PC-3 (cell line): ENCODE results near the gene ESR2. TPM values are rescaled to one million over a fixed set of nuclear protein-coding genes. Genes with fewer than 3 reads are reported as not detected.

Experiments
- ATAC-seq: fragments of 200-7000 bp; cut with Tn5 transposase; 2 replicates; pipeline ENCODE4 v1.9.1; 2020; ENCODE audit warnings: mild to moderate bottlenecking, moderate library complexity
- BruUV-seq: library from RNA; stranded (reverse); fragments of 400-500 nt; replicated peaks from 2 replicates; lab custom pipeline; 2021; lab: Mats Ljungman, UMichigan
- CTCF ChIA-PET: fragments of 300-600 bp; sonication (Branson Sonifier 250); formaldehyde crosslinking; loops from one replicate; lab custom pipeline; 2022; ENCODE audit warnings: antibody characterized with exemption; lab: Charles Lee
- POLR2A ChIA-PET: fragments of 300-600 bp; sonication (Branson Sonifier 250); formaldehyde crosslinking; loops from one replicate; lab custom pipeline; 2022; ENCODE audit warnings: antibody characterized with exemption; ENCODE audit not compliant: unreplicated experiment; lab: Charles Lee
- DNase-seq: peaks from one replicate; pipeline ENCODE4 v3.0.0-alpha.2; 2015
- H2AFZ ChIP-seq: fragments of 300-600 bp; sonication (generic); 2 replicates; pipeline ENCODE4 v1.6.0; 2016; ENCODE audit warnings: antibody characterized with exemption, low read length
- H3F3A ChIP-seq: fragments of 300-600 bp; sonication (generic); one replicate; pipeline ENCODE4 v1.6.0; 2017; ENCODE audit warnings: antibody characterized with exemption, low read length, control low read depth, mild to moderate bottlenecking; ENCODE audit not compliant: unreplicated experiment
- H3K27ac ChIP-seq: fragments of 300-600 bp; sonication (generic); 2 replicates; pipeline ENCODE4 v1.5.1; 2016; ENCODE audit warnings: mild to moderate bottlenecking, low read length
- H3K27me3 ChIP-seq: fragments of 300-600 bp; sonication (generic); 2 replicates; pipeline ENCODE4 v1.6.1; 2016; ENCODE audit warnings: low read length, mixed read lengths
- H3K36me3 ChIP-seq: fragments of 300-600 bp; sonication (generic); 2 replicates; pipeline ENCODE4 v1.6.1; 2016; ENCODE audit warnings: low read depth, mixed run types, low read length, mixed read lengths
- H3K4me1 ChIP-seq: fragments of 300-600 bp; sonication (generic); 2 replicates; pipeline ENCODE4 v1.5.1; 2016; ENCODE audit warnings: low read length; ENCODE audit not compliant: insufficient read depth
- H3K4me2 ChIP-seq: fragments of 300-600 bp; sonication (generic); 2 replicates; pipeline ENCODE4 v1.6.0; 2016; ENCODE audit warnings: low read length
- H3K4me3 ChIP-seq: fragments of 300-600 bp; sonication (generic); 2 replicates; pipeline ENCODE4 v1.5.1; 2016; ENCODE audit warnings: mild to moderate bottlenecking, low read length, mixed read lengths
- H3K79me2 ChIP-seq: fragments of 300-600 bp; sonication (generic); 2 replicates; pipeline ENCODE4 v1.6.1; 2017; ENCODE audit warnings: low read length, mixed read lengths
- H3K9ac ChIP-seq: fragments of 300-600 bp; sonication (generic); 2 replicates; pipeline ENCODE4 v1.6.0; 2016; ENCODE audit warnings: mild to moderate bottlenecking, low read length
- H3K9me2 ChIP-seq: fragments of 300-600 bp; sonication (generic); replicated peaks from 2 replicates; pipeline ENCODE4 v1.6.1; 2016; ENCODE audit warnings: mixed run types, low read length, mixed read lengths
- H3K9me3 ChIP-seq: fragments of 300-600 bp; sonication (generic); 2 replicates; pipeline ENCODE4 v1.6.1; 2016; ENCODE audit warnings: low read length, mixed read lengths
- H4K20me1 ChIP-seq: fragments of 300-600 bp; sonication (generic); 2 replicates; pipeline ENCODE4 v1.6.1; 2016; ENCODE audit warnings: low read length, mixed read lengths
- CTCF ChIP-seq: fragments of 300-600 bp; sonication (generic); conservative IDR thresholded peaks from 2 replicates; pipeline ENCODE4 v1.5.1; 2017; ENCODE audit warnings: antibody characterized with exemption, low read depth, mild to moderate bottlenecking, low read length
- EZH2 ChIP-seq: fragments of 300-600 bp; sonication (generic); IDR thresholded peaks from one replicate; pipeline ENCODE4 v1.6.1; 2017; ENCODE audit warnings: antibody characterized with exemption, mild to moderate bottlenecking, low read length; ENCODE audit not compliant: unreplicated experiment
- EZH2phosphoT487 ChIP-seq: fragments of 300-600 bp; sonication (generic); IDR thresholded peaks from 2 replicates; pipeline ENCODE4 v1.6.1; 2018; ENCODE audit warnings: mild to moderate bottlenecking, antibody characterized with exemption, low read length, borderline replicate concordance
- intact Hi-C: fragments of 100-400 bp; cut with micrococcal nuclease; formaldehyde crosslinking; loops from 2 replicates; pipeline ENCODE4 v1.9.0; 2023
- total RNA-seq: library from RNA; depleted of rRNA; stranded (reverse); fragments of >200 nt; gene quantifications from 2 replicates; pipeline ENCODE4 v1.2.3, GENCODE V29; 2014

Gene ESR2
- total RNA-seq, 1 experiment from 2014 or later: 0.18 TPM

GRCh38 chr14:64187331-64187730 lies 106.8 kb downstream of the ESR2 start:
- no peak for TF ChIP-seq CTCF
- no peak for TF ChIP-seq EZH2
- TF ChIP-seq EZH2phosphoT487: no peak
- Histone ChIP-seq H3K4me3 (no peak overlapping the region), H3K36me3 (no peaks in the 10 kb centered on the region), H3K9me3 (no peaks in the 10 kb centered on the region), H3K27ac (no peak overlapping the region), H3K4me1 (peaks cover 4% of the 10 kb centered on the region; the same call in 1 of the 2 replicates), H2AFZ (no peak overlapping the region), H3K27me3 (no peaks in the 10 kb centered on the region), H3K79me2 (no peaks in the 10 kb centered on the region), H3K9ac (no peak overlapping the region), H3F3A (no peaks in the 10 kb centered on the region), H4K20me1 (no peaks in the 10 kb centered on the region), H3K9me2 (no peaks in the 10 kb centered on the region), H3K4me2 (no peak overlapping the region)
- intact Hi-C loops: no loop called here
- no TSS peak for BruUV-seq
- ATAC-seq (no peak), DNase-seq (no peak)
- POLR2A ChIA-PET: no interaction called here
- CTCF ChIA-PET: no interaction called here

GRCh38 chr14:64186231-64187129 lies 107.7 kb downstream of the ESR2 start:
- Histone ChIP-seq H3K79me2 (no peaks in the 10 kb centered on the region), H3K27ac (no peak overlapping the region), H2AFZ (no peak overlapping the region), H3K4me2 (no peak overlapping the region), H3K4me1 (no peaks in the 10 kb centered on the region), H3K9me2 (no peaks in the 10 kb centered on the region), H3K9me3 (no peaks in the 10 kb centered on the region), H3F3A (no peaks in the 10 kb centered on the region), H3K36me3 (no peaks in the 10 kb centered on the region), H3K27me3 (no peaks in the 10 kb centered on the region), H3K4me3 (no peak overlapping the region), H4K20me1 (no peaks in the 10 kb centered on the region), H3K9ac (no peak overlapping the region)
- DNase-seq (no peak), ATAC-seq (no peak)
- intact Hi-C loops: no loop called here
- ChIA-PET POLR2A (no interaction called here), CTCF (interaction anchor here (0.7 kb wide), 1 partner anchor 109 kb away, joined by 3 read pairs; no protein-coding TSS in a partner anchor)
- TF ChIP-seq CTCF (no peak), EZH2phosphoT487 (no peak), EZH2 (no peak)
- BruUV-seq: no TSS peak

GRCh38 chr14:64185184-64185583 lies 109.0 kb downstream of the ESR2 start:
- Histone ChIP-seq H4K20me1 (no peaks in the 10 kb centered on the region), H3K4me3 (no peak overlapping the region), H3K4me1 (no peaks in the 10 kb centered on the region), H3K9me2 (no peaks in the 10 kb centered on the region), H3K9ac (no peak overlapping the region), H3K27ac (no peak overlapping the region), H3K79me2 (no peaks in the 10 kb centered on the region), H2AFZ (no peak overlapping the region), H3K36me3 (no peaks in the 10 kb centered on the region), H3K4me2 (no peak overlapping the region), H3F3A (no peaks in the 10 kb centered on the region), H3K9me3 (no peaks in the 10 kb centered on the region), H3K27me3 (no peaks in the 10 kb centered on the region)
- no TSS peak for BruUV-seq
- no peak for TF ChIP-seq EZH2
- TF ChIP-seq CTCF: no peak
- TF ChIP-seq EZH2phosphoT487: no peak
- ATAC-seq: no peak
- ChIA-PET POLR2A (no interaction called here), CTCF (no interaction called here)
- intact Hi-C loops: no loop called here
- no peak for DNase-seq
